Muscle layer of colon (tissue), 2 donors: ENCODE data around the gene CPN2.

Source experiments
- H3K27ac ChIP-seq: one replicate; pipeline ENCODE4 v1.7.0; 2013; ENCODE audit warnings: low read depth, mild to moderate bottlenecking, low read length, moderate library complexity
- H3K27me3 ChIP-seq, 2 donors: one replicate each; pipeline ENCODE4 v1.7.0; 2013; ENCODE audit warnings: low read length in 2 of 2, mild to moderate bottlenecking in 2 of 2; ENCODE audit not compliant: insufficient read depth in 2 of 2, control insufficient read depth in 1 of 2
- H3K36me3 ChIP-seq: one replicate; pipeline ENCODE4 v1.7.0; 2013; ENCODE audit warnings: mild to moderate bottlenecking, low read length; ENCODE audit not compliant: insufficient read depth
- H3K4me1 ChIP-seq: one replicate; pipeline ENCODE4 v1.7.0; 2013; ENCODE audit warnings: mild to moderate bottlenecking, low read length; ENCODE audit not compliant: insufficient read depth
- H3K4me3 ChIP-seq, 2 donors: one replicate each; pipeline ENCODE4 v1.7.0; 2013; ENCODE audit warnings: low read length in 2 of 2, low read depth in 1 of 2, mild to moderate bottlenecking in 1 of 2, moderate library complexity in 1 of 2
- H3K9ac ChIP-seq: one replicate; pipeline ENCODE4 v1.7.0; 2013; ENCODE audit warnings: low read length
- H3K9me3 ChIP-seq: one replicate; pipeline ENCODE4 v1.7.0; 2013; ENCODE audit warnings: mild to moderate bottlenecking, low read length
- donor health status: abdominal sarcoma.
- donor health status: Adenocarcinoma of cecum.

Gene CPN2

DNA sequence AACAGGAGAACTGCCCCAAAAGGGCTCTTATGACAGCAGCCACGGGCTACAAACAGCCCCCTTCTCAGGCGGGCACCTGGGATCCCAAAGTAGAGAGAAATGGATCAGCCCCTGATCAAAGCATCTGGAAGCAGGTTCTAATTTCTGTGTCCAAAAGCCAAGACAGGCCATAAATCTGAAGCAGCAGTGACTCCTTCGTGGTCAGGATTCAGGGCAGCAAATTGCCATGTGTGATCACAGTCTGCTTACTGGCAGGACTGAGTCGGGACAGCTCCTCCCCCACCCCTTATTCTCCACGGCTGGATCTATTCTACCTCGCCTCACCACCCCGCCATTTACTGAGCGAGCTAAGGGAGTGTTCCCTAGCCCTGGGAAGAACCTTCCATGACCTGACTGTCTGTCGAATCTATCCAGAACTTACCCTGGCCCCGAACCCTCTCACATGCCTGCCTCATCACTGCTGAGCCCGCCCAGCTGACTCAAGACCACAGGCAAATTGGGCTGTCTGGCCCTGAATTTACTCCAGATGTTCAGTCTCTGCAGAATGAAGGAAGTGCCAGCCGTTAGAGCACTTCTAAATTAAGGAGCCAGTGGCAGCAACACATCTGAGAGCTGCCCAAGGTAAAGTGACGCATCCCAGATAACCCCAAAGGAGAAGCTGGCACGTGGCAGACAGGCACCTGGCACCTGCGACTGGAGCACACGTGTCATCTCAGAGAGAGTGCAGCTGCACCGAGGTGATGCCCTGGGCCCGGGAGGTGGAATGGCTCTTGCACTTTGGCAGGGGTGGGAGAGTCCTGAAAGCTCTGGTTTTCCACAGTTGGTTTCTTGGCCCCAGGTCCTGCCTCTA lies 17.1 kb upstream of the CPN2 start:
- no peak overlapping the region for H3K4me3 ChIP-seq
- no peaks in the 10 kb centered on the region for H3K36me3 ChIP-seq
- H3K9ac ChIP-seq: no peak overlapping the region
- no peak overlapping the region for H3K27ac ChIP-seq
- peaks cover 6% of the 10 kb centered on the region for H3K4me1 ChIP-seq
- H3K27me3 ChIP-seq: peaks cover 0 to 8% of the 10 kb centered on the region in 2 donors
- no peaks in the 10 kb centered on the region for H3K9me3 ChIP-seq

DNA sequence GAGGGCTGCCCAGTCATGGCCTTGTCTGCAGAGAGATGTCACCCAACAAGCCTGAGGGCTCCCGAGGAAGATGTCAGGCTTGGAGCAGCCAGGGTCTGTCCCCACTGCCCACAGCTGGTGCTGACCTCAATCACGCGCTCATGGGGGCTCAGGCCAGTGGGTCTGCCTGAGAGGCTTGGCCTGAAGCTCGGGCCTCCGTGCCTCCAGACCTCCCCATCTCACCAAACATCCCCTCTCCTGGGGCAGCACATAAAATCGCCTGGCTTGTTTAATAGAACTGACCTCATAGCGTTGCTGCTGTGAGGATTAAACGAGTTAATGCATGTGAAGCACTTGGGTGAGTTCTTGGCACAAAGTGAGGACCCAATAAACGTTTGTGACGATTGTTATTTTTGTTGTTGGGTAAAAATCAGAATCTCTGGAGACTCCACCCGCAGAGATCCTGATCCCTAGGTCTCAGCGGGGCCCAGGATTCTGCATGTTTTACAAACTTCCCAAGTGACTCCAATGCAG lies 14.9 kb upstream of the CPN2 start:
- Histone ChIP-seq H3K9me3 (no peaks in the 10 kb centered on the region), H3K4me1 (peaks cover 6% of the 10 kb centered on the region), H3K9ac (no peak overlapping the region), H3K27ac (no peak overlapping the region), H3K4me3 (no peak overlapping the region), H3K36me3 (no peaks in the 10 kb centered on the region), H3K27me3 (peaks cover 0 to 4% of the 10 kb centered on the region in 2 donors)

DNA sequence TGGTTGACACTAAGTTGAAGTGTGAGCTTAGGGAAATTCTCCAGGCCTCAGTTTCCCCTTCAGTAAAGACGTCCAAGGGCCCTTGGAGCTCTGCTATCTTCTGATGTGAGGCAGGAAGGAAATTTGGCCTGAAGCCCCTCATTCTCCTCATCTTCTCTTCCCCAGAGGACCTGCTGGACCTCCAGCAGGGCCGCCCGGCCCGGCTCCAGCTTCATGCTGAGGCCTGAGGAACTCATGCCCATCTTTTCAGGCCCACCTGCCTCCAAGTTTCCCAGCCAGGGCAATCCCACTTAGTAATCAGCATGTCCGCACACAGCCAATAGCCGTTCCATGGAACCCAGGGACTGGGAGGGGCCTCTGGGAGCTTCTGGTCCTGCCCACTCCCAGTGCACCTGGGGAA lies 14.4 kb upstream of the CPN2 start:
- Histone ChIP-seq H3K9me3 (no peaks in the 10 kb centered on the region), H3K27me3 (peaks cover 0 to 4% of the 10 kb centered on the region in 2 donors), H3K9ac (no peak overlapping the region), H3K27ac (no peak overlapping the region), H3K36me3 (no peaks in the 10 kb centered on the region), H3K4me3 (no peak overlapping the region), H3K4me1 (peaks cover 6% of the 10 kb centered on the region)

DNA sequence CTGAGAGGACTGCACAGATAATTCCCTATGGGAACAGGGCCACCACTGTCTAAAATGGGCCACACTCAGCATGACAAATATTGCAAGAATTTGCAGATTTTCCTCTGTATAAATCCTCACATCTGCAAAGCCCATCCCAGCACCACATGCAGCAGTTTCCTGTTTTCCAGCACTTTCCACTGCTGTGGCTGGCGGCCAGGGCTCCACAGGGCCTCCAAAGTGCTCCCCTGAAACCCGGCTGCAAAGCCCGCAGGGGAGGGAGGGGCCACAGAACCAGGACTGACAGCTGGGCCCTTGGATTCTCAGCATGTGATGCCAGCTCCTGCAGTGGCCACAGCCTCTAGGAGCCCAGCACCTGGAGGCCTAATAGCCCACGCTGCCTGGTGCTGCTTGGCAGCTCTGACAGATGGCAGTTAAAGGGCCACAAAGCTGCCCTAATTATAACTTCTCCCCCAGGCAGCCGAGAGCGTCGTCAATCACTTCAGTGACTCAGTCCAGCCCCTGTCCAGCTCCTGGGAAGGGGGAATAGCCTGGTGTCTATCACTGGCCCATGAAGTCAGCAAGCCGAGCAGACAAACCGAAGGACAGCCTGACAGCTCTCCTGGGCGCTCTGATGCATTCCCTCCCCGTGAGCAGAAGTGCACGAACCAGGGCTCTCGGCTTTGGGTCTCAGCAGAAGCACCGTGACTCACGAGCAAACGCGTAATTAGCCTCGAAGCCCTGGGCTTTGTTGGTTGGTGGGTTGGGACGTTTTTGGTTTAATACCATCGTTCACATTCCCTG lies 13.7 kb upstream of the CPN2 start:
- Histone ChIP-seq H3K27me3 (no peaks in the 10 kb centered on the region), H3K9me3 (no peaks in the 10 kb centered on the region), H3K9ac (no peak overlapping the region), H3K4me1 (peaks cover 6% of the 10 kb centered on the region), H3K4me3 (no peak overlapping the region), H3K27ac (no peak overlapping the region), H3K36me3 (no peaks in the 10 kb centered on the region)

DNA sequence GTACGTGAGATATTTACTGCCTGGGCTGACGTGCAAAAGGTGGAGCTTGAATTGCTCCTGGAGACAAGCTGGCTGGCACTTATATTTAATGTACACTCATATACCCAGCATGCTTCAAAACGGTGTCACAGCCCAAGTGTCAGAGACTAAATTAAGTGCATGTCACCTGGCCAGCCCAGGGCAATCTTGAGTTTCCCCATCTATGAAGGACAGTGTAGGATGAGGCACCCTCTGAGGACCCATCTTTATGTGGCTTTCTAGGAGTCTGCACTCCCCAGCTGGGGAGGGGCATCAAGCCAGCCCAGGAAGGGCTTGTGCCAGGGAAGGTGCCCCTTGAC lies 13.2 kb upstream of the CPN2 start:
- Histone ChIP-seq H3K4me3 (no peak overlapping the region), H3K27ac (no peak overlapping the region), H3K27me3 (no peaks in the 10 kb centered on the region), H3K4me1 (peaks cover 6% of the 10 kb centered on the region), H3K9me3 (no peaks in the 10 kb centered on the region), H3K9ac (no peak overlapping the region), H3K36me3 (no peaks in the 10 kb centered on the region)

DNA sequence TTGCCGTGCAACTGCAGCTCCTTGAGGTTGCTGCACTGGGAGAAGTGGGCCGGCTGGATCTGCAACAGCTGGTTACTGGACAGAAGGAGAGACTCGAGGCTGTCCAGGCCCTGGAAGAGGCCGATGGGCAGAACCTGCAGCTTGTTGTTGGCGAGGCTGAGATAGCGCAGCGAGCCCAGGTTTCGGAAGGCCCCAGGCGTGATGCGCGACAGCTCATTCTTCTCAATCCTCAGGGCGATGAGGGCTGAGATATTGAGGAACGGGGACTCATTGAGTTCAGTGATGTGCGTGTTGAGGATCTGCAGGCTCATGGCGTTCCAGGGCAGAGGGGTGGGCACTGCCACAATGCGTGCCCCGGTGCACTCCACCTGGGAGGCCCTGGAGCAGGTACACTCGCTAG lies 9.4 kb upstream of the CPN2 start:
- Histone ChIP-seq H3K4me1 (peaks cover 6% of the 10 kb centered on the region), H3K4me3 (no peak overlapping the region), H3K36me3 (no peaks in the 10 kb centered on the region), H3K9ac (no peak overlapping the region), H3K27me3 (no peaks in the 10 kb centered on the region), H3K9me3 (no peaks in the 10 kb centered on the region), H3K27ac (no peak overlapping the region)

DNA sequence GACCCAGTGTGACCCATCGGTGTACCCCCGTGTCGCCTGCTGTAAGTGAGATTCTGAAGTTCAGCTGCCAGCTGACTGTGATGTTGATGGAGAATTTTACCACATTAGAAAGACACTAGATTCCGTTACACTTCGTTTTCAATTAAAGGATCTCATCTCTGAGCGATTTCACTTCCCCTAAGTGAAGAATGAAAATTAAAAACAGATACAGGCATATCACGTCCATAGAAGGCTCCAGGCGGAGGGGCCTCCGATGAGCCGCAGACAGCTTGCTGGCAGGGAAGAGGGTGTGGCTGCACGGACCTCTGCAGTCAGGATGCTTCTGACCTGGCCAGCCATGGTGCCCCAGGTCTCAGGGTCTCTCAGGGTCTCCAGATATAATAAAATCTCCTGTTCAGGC lies 6.6 kb upstream of the CPN2 start:
- no peaks in the 10 kb centered on the region for H3K36me3 ChIP-seq
- no peaks in the 10 kb centered on the region for H3K4me1 ChIP-seq
- H3K9ac ChIP-seq: no peak overlapping the region
- H3K27ac ChIP-seq: no peak overlapping the region
- H3K9me3 ChIP-seq: no peaks in the 10 kb centered on the region
- no peak overlapping the region for H3K4me3 ChIP-seq
- no peaks in the 10 kb centered on the region for H3K27me3 ChIP-seq

DNA sequence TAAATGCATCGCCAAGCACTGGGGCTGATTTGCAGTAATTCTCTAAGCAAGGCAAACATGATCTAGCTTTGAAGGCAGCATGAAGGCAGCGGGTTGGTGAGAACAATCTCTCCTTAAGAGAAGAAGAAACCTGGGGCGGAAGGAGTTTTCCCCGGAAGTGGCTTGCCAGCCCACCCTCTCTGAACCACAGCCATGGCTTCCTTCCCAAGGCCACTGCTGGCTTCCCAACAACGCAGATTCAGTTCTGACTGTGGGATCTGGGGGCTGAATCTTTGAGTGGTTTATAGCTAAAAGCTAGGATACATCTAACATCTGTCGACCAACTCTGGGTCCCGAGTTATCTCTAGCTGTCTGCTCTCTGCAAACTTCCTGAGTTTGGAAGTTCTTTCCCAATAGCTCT lies 4.3 kb upstream of the CPN2 start:
- H3K4me1 ChIP-seq: no peaks in the 10 kb centered on the region
- H3K36me3 ChIP-seq: no peaks in the 10 kb centered on the region
- H3K4me3 ChIP-seq: no peak overlapping the region
- no peak overlapping the region for H3K9ac ChIP-seq
- H3K27me3 ChIP-seq: no peaks in the 10 kb centered on the region
- H3K9me3 ChIP-seq: no peaks in the 10 kb centered on the region
- H3K27ac ChIP-seq: no peak overlapping the region

DNA sequence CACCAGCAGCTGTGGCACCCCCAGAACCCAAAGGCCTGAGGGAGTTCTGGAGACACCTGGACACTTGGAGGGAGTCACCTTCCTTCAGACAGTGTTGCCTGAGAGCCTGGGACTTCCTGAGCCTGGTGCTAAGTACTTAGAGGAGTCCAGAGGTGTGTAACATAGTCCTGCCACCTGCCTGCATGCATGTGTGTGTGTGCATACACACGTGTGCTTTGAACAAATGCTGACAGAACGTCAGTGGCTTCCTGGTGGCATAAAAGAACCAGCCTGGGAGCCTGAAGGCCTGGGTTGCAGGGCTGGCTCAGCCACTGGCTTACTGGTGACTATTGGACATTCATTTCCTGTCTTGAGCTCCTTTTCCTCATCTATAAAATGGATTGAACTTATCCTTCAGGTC lies 3.2 kb upstream of the CPN2 start:
- Histone ChIP-seq H3K4me3 (no peak overlapping the region), H3K9me3 (no peaks in the 10 kb centered on the region), H3K27me3 (no peaks in the 10 kb centered on the region), H3K27ac (no peak overlapping the region), H3K9ac (no peak overlapping the region), H3K36me3 (no peaks in the 10 kb centered on the region), H3K4me1 (no peaks in the 10 kb centered on the region)

DNA sequence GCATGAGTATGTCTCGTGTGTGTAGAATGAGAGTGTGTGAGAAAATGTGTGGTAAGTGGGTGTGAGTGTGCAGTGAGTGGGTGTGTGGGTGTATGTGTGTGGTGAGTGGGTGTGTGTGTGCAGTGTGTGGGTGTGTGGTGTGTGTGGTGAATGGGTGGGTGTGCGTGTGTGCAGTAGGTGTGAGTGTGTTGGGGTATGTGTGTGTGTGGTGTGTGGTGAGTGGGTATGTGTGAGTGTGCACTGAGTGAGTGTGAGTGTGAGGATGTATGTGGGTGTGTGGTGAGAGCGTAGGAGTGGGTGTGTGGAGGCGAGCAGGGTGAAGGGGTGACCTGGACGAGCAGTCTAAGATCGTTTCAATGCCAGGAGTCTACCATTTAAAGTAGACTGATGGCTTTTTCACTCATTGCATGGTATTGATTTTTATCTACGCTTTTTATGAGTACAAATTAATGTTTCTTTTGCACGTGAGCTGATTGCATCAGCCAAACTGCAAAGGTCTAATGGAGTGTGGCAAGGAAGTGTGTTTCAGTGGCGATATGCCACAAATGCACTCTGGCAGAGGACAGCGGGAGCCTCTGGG lies 1.6 kb upstream of the CPN2 start:
- Histone ChIP-seq H3K9me3 (no peaks in the 10 kb centered on the region), H3K27me3 (no peaks in the 10 kb centered on the region), H3K4me1 (no peaks in the 10 kb centered on the region)

DNA sequence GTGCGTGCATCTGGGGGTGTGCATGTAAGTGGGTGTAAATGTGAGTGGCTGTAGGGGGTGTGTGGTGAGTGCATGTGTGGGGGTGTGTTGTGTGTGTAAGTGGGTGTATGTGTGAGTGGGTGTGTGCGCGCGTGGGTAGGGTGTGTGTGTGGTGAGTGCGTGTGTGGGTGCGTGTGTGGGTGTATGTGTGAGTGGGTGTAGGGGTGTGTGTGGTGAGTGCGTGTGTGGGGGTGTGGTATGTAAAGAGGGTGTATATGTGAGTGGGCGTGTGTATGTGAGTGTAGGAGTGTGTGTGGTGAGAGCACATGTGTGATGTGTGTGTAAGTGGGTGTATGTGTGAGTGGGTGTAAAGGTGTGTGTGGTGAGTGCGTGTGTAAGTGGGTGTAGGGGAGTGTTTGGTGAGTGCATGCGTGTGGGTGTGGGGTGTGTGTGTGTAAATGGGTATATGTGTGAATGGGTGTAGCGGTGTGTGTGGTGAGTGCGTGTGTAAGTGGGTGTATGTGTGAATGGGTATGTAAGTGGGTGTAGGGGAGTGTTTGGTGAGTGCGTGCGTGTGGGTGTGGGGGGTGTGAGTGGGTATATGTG lies 916 bp upstream of the CPN2 start:
- H3K36me3 ChIP-seq: no peaks in the 10 kb centered on the region
- no peak overlapping the region for H3K9ac ChIP-seq
- no peak overlapping the region for H3K27ac ChIP-seq
- no peaks in the 10 kb centered on the region for H3K9me3 ChIP-seq
- no peak overlapping the region for H3K4me3 ChIP-seq
- no peaks in the 10 kb centered on the region for H3K27me3 ChIP-seq
- H3K4me1 ChIP-seq: no peaks in the 10 kb centered on the region

More for the DNA sequence above, 1.6 kb upstream of the CPN2 start:
- Histone ChIP-seq H3K27ac (no peak overlapping the region), H3K36me3 (no peaks in the 10 kb centered on the region), H3K9ac (no peak overlapping the region), H3K4me3 (no peak overlapping the region)
